ENCODE data around the gene SERINC2. TPM values are rescaled to one million over a fixed set of nuclear protein-coding genes. Genes with fewer than 3 reads are reported as not detected.

Gene SERINC2
- total RNA-seq, 1 experiment from 2014 or later, result 26.0 TPM

DNA sequence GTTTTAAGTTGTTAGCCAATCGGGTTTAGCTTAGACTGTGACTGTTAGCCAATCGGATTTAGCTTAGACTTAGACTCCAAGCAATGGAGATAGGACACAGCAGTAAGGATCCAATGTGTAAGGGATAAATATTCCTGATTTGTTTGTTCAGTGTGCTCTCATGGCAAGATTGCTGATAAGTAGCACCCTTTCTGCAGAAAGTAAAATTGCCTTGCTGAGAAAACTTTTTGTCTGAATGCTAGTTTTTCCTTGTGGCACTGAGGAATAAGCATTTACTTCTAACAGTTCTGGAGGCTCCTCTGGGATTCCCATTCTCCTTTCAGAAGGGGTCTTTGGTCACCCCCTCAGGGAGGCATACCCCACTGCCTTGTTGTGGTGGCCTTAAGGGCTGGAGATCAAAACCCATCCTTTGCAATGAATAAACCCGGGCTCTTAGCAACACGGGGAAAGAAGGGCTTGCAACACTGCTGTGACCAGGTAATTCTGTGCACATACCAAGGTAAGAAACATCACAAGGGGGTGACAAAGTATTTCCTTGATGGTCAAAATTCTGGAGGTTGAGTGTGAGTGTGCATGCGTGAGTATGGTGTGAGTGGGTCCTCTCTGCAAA lies 45.4 kb downstream of the SERINC2 start:
- no peak overlapping the region for H3K4me3 Mint-ChIP-seq

More for the DNA sequence above, 45.4 kb downstream of the SERINC2 start:
- Mint-ChIP-seq H3K36me3 (peaks cover 20% of the 10 kb centered on the region), H3K27me3 (ENCODE audit: low read depth) (peaks cover 17% of the 10 kb centered on the region), H3K9me3 (peaks cover 35% of the 10 kb centered on the region), H3K27ac (no peak overlapping the region), H3K4me1 (peaks cover 12% of the 10 kb centered on the region)
- no peak for ATAC-seq
- POLR2A ChIA-PET, result no interaction called here
- CTCF ChIA-PET, result no interaction called here
- TF ChIP-seq JAZF1 (CRISPR knock-in tag; IDR thresholded peaks at IDR 0.05), result no peak
- TF ChIP-seq CBFB (CRISPR knock-in tag; IDR thresholded peaks at IDR 0.05; ENCODE audit: low read depth), result no peak
- TF ChIP-seq MLX (CRISPR knock-in tag; IDR thresholded peaks at IDR 0.05), result no peak
- TF ChIP-seq HMGA2 (CRISPR knock-in tag; IDR thresholded peaks at IDR 0.05), result no peak
- TF ChIP-seq NR2C2 (CRISPR knock-in tag; IDR thresholded peaks at IDR 0.05), result no peak
- TF ChIP-seq ZNF219 (CRISPR knock-in tag; IDR thresholded peaks at IDR 0.05; ENCODE audit: borderline replicate concordance), result no peak
- TF ChIP-seq ZNF423 (CRISPR knock-in tag; IDR thresholded peaks at IDR 0.05), result no peak
- no peak for TF ChIP-seq ELF4 (CRISPR knock-in tag; IDR thresholded peaks at IDR 0.05; ENCODE audit: low read depth)
- TF ChIP-seq, protein P1, sequence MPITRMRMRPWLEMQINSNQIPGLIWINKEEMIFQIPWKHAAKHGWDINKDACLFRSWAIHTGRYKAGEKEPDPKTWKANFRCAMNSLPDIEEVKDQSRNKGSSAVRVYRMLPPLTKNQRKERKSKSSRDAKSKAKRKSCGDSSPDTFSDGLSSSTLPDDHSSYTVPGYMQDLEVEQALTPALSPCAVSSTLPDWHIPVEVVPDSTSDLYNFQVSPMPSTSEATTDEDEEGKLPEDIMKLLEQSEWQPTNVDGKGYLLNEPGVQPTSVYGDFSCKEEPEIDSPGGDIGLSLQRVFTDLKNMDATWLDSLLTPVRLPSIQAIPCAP (CRISPR knock-in tag; IDR thresholded peaks at IDR 0.05), result no peak
- TF ChIP-seq, protein P2, sequence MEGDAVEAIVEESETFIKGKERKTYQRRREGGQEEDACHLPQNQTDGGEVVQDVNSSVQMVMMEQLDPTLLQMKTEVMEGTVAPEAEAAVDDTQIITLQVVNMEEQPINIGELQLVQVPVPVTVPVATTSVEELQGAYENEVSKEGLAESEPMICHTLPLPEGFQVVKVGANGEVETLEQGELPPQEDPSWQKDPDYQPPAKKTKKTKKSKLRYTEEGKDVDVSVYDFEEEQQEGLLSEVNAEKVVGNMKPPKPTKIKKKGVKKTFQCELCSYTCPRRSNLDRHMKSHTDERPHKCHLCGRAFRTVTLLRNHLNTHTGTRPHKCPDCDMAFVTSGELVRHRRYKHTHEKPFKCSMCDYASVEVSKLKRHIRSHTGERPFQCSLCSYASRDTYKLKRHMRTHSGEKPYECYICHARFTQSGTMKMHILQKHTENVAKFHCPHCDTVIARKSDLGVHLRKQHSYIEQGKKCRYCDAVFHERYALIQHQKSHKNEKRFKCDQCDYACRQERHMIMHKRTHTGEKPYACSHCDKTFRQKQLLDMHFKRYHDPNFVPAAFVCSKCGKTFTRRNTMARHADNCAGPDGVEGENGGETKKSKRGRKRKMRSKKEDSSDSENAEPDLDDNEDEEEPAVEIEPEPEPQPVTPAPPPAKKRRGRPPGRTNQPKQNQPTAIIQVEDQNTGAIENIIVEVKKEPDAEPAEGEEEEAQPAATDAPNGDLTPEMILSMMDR (IDR thresholded peaks at IDR 0.05), result no peak
- TF ChIP-seq GABPB1 (CRISPR knock-in tag; IDR thresholded peaks at IDR 0.05), result no peak
- TF ChIP-seq ZNF512 (CRISPR knock-in tag; IDR thresholded peaks at IDR 0.05; ENCODE audit: borderline replicate concordance), result no peak
- TF ChIP-seq ERG (CRISPR knock-in tag; IDR thresholded peaks at IDR 0.05), result no peak
- no peak for TF ChIP-seq MXD4 (CRISPR knock-in tag; IDR thresholded peaks at IDR 0.05; ENCODE audit: borderline replicate concordance)
- TF ChIP-seq ZNF281 (CRISPR knock-in tag; IDR thresholded peaks at IDR 0.05), result no peak
- TF ChIP-seq, protein P3, sequence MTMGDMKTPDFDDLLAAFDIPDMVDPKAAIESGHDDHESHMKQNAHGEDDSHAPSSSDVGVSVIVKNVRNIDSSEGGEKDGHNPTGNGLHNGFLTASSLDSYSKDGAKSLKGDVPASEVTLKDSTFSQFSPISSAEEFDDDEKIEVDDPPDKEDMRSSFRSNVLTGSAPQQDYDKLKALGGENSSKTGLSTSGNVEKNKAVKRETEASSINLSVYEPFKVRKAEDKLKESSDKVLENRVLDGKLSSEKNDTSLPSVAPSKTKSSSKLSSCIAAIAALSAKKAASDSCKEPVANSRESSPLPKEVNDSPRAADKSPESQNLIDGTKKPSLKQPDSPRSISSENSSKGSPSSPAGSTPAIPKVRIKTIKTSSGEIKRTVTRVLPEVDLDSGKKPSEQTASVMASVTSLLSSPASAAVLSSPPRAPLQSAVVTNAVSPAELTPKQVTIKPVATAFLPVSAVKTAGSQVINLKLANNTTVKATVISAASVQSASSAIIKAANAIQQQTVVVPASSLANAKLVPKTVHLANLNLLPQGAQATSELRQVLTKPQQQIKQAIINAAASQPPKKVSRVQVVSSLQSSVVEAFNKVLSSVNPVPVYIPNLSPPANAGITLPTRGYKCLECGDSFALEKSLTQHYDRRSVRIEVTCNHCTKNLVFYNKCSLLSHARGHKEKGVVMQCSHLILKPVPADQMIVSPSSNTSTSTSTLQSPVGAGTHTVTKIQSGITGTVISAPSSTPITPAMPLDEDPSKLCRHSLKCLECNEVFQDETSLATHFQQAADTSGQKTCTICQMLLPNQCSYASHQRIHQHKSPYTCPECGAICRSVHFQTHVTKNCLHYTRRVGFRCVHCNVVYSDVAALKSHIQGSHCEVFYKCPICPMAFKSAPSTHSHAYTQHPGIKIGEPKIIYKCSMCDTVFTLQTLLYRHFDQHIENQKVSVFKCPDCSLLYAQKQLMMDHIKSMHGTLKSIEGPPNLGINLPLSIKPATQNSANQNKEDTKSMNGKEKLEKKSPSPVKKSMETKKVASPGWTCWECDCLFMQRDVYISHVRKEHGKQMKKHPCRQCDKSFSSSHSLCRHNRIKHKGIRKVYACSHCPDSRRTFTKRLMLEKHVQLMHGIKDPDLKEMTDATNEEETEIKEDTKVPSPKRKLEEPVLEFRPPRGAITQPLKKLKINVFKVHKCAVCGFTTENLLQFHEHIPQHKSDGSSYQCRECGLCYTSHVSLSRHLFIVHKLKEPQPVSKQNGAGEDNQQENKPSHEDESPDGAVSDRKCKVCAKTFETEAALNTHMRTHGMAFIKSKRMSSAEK (CRISPR knock-in tag; IDR thresholded peaks at IDR 0.05; ENCODE audit: borderline replicate concordance), result no peak
- no peak for DNase-seq (ENCODE audit: low spot score)
